GM18519 (cell line): ENCODE data around the gene ARL10.
A peak's percentile ranks its signal among the peaks of the same experiment; 100 is the strongest.

Source experiments
- ATAC-seq: cut with Tn5 transposase; IDR thresholded peaks from one replicate; pipeline ENCODE4 v1.9.1; 2021; ENCODE audit warnings: mild to moderate bottlenecking, moderate library complexity; ENCODE audit not compliant: unreplicated experiment, low FRiP score

Gene ARL10

DNA sequence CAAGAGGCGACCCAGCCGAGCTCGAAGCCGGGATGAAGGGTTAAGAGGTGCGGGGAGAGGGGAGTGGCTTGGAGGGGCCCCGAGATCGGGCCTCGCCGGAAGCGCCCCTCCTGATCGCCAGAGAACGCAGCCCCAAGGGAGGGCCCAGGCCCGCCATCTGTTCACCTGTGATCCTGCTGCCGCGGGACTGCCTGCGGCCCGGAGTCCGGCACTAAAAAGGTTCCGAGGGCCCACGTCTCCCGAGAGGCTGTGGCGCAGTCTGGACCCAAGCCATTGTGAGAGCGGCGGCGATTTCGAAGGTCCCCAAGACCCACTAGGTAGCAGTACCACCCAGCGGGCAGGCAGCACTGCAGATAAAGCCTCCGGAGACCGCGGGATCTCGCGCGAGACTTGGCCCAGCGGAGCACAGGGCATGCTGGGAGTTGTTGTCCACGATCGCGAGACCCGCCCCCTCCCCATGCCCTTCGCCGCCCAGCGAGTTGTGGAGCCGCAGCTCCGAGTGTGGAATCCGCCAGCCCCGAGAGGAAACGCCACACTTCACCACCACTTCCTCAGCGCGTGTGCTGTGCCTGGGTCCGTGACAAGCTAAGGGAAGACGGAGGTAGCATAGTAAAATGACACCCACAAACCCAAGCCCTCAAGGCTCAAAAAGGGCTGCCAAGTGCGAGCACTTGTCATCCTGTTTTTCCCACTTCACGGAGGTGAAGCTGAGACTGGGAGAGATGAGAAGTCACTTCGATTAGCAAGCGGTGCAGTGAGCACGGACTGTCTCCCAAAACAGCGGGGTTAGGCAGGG is 3.7 kb upstream of the ARL10 start, which contains the start of gene KIAA1191:
Gene KIAA1191 (minus strand): TSS at position 328 of the 796 bp plus-strand sequence. CDS start 2,256 bp downstream, outside the sequence.
- peak; percentile 65 for ATAC-seq

DNA sequence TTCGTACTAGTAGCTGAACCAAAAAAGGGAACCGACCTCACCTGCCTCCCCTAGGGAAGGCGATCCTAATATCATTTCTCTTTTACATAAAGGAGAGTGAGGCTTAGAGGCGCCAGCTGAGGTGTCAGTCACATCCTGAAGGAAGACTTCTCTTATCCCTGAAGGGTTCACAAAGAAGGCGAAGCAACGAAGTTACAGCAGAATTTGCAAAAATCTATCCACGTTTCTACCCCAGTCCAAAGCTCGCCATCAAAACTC is 3.1 kb upstream of the ARL10 start:
- ATAC-seq = no peak

DNA sequence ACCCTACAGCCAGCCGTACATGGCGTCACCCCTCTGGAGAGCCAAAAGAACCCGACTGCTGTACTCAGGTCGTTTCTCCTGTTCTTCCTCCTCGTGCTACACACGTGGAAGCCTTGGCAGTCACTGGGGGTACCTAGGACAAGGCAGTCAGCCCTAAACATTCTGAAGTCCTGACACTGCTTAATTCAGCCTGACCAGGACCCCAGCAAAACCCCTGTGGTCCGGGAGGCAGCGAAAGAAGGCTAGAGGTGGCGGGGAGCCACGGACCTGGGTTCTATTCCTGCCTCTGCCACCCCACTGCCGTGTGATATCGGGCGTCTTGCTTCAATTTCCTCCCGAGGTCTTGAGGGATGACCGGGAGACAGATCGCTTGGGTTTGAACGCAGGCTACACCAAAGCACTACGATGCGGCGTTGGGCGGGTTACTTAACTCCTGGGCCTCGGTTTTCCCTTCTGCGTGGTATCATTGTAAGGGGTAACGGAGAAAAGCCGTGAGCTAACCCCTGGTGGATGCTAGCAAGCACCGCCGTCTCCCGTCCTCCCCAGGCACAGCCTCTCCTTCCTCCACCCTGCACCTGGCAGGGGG is 429 bp upstream of the ARL10 start:
- no peak for ATAC-seq

DNA sequence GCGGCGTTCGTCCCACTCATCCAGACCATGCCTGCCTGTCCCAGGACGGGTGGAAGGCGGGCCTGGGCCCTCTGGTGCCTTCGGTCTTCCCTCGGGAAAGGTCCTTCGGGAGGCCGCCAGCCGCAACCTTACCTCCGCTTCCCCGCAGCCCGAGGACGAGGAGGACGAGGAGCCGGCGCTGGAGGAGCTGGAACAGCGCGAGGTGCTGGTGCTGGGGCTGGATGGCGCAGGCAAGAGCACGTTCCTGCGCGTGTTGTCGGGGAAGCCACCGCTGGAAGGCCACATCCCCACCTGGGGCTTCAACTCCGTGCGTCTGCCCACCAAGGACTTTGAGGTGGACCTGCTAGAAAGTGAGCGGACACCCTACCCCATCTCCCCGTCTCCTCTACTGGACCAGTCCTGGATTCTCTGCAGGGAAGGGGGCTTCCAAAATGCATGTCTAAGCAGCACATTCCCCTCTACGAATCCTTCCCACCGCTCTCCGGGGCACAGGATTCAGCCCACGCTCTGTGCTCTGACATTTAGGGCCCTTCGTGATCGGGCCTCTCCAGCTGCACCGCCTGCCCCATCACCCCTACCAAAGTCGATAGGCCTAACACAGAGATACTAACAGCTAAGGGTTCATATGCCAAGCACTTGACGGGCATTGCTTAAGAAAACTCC is 1.1 kb downstream of the ARL10 start:
- no peak for ATAC-seq

DNA sequence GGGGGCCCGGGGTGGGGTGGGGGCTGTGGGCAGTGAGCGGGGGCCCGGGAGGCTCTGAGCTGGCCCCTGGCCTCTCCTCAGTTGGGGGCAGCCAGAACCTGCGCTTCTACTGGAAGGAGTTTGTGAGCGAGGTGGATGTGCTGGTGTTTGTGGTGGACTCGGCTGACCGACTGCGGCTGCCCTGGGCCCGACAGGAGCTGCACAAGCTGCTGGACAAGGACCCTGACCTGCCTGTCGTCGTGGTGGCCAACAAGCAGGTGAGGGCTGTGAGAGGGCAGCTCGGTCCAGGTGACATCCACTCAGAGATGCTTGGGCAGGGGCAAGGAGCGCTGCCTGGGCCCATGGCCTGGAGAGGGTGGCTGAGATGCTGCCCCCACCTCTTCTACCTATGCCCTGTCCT is 3.4 kb downstream of the ARL10 start:
- no peak for ATAC-seq

DNA sequence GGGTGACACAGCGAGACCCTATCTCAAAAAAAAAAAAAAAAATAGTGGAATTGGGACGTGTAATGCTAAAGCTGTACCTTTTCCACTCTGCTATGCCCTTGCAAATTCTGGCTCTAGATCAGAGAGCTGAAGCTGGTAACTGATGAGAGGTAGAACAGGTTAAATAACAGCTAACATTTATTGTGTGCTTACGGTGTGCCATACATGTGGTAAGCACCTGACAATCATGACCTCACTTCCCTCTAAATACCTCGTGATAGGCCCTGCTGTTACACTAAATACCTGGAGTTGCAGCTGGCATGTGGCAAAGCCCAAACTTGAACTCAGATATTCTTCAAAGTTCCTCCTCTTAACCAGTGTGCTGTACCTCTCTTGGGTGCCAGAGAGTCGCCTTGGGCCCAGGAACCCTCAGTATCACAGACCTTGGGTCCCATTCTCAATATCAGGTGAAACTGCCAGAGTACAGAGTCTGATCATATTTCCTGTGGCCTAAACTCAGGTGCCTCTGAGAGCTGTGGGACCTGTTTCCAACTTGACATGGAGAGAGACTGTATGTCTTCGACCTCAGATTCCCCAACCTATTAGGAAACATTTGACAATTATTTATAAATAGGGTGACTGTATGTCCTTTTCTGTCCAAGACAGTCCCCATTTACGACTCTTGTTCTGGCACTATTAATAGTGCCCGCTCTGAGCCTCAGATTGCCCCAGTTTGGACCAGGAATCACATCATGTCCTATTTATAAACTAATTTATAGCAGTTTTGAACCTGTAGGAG is 4.8 kb downstream of the ARL10 start:
- no peak for ATAC-seq

DNA sequence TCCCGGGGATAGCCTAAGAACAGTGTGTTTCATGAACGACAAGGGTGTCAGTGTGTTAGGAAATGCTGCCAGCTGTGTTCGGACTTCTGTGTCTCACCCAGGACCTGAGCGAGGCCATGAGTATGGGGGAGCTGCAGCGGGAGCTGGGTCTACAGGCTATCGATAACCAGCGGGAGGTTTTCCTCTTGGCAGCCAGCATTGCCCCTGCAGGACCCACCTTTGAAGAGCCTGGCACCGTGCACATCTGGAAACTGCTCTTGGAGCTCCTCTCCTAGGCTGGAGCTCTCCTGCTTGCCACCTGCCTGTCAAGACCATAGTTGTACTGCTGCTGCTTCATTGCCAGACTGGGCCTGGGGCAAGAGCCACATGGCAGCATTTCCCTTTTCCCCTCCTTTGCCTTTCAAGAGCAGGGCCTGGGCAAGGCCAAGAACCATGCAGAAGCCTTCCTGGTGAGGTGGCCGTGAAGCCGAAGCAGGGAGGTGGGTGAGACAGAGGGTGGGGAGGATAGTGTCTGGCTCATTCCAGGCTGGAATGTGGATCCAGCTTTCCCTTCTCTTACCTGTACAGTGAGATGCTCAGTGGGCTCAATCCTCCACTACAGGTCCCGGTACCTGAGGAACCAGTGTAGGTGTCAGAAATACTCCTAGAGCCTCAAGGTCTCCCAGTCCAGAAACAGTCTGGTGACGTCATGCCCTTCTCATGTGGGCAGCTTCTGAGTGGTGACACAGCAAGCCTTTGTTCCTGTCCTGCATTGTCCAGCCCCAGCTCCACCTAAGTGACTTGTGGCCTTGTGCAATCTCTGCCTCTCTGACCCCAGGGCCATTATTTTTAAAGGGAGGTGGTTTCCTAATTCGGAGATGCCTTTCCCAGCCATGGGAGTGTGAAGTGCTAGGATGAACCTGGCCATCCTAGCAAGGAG is 6.6 kb downstream of the ARL10 start:
- ATAC-seq = no peak

DNA sequence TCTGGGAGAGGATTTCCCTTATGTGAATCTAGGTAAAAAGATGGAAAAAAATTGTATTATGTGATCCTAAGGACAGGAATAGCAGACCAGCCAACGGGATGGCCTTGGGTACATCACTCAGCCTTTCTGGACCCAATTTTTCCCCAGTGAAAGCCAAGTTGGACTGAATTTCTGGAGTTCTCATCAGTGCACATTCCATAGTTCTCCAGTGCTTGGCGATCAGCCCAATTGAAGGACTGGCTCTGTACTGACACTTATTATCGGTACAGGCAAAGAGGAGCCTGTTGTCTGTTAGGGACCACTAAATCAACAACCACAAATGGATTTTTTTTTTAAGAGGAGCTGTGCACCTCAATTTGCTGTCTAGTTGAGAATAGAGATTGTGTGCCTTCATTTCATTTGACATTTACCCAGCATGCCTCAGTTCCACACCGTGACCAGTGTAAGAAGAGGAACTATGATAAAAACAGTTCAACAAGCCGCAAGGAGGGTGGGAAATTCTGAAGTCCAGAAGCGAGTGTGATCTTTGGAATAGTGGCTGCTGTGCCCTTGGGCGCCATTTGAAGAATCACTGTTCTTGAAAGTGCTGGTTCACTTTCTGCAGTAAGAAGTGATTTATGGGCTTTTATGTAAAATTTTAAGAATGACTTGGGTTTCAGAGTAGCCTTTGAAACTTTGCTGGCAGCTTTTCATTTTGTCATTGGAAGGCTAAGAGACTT is 8.0 kb downstream of the ARL10 start:
- ATAC-seq = no peak

DNA sequence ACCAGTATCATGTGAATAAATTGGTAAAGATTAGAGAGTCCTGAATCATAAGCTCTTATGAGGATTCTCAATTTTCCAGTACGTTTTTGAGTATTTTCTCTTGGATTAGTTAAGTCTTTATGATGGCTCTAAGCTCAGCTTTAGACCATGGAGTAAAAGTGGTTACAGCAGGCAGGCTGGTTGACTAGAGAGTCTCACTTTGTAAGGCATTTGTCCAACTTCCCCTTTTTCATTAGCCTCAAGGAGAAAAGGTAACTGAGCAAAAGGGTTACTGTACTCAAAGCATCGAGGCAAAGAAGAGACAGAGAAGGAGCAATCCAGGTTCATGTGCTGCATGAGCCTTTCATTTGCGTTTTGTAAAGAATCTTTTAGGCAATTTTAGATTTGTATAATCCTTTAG is 14.6 kb downstream of the ARL10 start:
- ATAC-seq = no peak

DNA sequence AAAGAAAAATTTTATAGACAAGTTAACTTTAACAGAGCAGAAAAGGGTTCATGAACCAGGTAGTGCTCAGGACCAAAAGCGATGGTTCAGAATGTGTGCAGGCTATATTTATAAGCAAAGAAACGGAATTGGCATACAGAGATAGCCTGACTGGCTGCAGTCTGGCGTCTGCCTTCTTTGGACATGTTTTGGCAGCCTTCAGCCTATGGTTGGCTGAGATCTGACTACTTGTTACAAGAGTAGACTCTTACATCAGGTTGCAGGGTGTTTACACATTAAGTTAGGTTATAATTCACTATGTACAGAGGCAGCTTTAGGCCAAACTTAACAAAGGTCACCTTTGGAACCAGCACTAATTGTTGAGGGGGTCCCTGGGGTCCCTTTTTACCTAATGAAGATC is 16.1 kb downstream of the ARL10 start:
- no peak for ATAC-seq

DNA sequence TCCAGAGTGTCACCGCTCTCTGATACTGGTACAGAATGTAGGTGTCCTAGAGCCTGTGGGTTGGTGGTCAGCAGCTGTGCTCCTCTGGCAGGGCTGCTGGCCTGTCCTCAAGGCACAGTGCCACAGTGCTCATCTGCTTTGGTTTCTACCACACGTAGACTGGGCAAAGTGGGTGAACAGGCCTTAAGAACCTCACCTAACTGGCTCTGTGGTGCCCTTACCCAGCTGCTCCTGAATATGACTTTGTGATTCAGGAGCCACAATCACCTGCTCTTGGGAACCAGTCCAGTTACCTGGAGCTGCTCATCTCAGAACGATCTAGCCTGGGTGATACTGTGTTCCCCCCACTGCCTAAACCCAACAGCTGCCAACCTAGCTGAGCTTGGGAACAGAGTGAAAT is 16.7 kb downstream of the ARL10 start:
- no peak for ATAC-seq

DNA sequence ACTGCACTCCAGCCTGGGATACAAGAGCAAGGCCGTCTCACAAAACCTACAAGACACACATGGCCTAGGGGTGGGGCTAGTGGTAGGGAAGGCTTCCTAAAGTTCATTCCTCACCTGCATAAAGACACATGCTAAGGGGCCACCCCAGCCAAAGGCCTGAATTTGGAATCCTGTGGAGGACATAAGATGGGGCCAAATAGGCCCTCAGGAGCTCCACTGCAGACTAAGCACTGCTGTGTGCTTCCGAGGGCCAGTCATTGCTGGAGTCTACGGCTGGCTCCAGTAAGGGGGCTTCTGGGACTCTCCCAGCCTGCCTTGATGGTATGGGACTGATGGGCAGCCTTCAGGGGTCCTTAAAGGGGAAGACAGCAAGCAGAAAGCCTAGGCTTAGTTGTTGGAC is 17.4 kb downstream of the ARL10 start:
- ATAC-seq = no peak

DNA sequence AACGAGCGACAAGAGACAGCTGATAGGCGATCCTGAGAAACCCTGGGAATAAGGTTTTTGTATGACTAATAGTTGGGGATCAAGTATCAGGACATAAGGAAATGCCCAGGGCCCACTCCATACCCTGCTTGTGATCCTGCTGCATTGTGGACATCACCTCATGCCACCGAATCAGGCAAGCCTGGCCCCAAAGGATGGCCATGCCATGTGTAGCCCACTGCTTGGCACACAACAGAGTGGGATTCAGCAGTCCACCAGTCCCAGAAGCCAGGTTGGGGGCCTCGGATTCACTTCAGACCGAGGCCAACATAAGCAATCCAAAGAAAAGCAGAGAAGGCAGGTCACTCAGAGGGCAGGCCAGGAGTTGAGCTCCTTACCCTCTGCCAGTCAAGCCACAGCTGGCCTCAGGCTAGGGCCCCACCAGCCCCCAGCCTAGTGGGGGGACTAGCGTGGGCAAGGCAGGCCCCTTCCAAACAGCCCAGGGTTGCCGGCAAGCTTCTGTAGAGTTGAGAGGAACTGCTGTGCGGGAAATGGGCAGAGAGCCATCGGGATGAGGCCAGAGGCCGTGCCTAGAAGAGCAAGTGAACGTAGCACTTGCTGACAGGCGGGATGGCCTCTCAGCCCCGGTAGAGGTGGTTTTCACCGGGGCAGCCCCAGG is 18.1 kb downstream of the ARL10 start:
- ATAC-seq = no peak

DNA sequence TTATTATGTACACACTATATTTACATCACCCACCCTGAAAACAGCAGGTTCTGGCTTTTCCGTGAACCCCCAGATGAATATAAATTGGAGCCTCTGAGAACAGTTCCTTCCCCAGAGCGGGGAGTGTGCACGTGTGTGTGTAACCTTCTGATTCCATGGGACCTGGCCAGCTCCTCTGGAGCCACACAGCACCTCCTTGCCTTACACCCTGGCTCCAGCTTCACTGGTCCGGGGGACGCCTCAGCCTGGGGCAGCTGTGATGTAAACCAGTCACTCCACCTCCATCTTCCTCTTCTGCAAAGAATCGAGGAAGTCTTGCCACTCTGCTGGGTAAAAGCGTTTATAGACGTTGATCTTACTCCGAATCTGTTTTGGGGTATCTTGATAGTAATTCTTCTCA is 18.7 kb downstream of the ARL10 start:
- ATAC-seq = no peak

DNA sequence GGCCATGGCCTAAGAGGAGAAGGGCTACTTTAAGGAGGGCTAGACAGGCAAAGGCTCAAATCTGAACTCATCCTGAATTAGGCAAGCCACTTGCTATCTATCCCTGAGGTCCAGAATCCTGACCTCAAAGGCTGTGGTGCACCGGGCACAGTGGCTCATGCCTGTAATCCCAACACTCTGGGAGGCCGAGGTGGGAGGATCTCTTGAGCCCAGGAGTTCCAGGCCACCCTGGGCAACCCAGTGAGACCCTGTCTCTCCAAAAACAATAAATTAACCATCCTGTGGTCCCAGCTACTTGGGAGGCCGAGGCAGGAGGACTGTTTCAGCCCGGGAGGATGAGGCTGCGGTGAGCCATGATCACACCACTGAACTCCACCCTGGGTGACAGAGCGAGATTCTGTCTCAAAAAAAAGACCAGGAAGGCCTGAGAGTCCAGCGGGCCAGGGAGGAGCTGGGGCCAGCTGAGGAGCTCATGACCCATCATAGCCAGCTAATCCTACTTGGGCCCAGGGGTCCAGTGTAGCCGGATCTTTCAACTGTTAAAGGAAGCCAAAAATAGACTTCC is 19.2 kb downstream of the ARL10 start:
- no peak for ATAC-seq

DNA sequence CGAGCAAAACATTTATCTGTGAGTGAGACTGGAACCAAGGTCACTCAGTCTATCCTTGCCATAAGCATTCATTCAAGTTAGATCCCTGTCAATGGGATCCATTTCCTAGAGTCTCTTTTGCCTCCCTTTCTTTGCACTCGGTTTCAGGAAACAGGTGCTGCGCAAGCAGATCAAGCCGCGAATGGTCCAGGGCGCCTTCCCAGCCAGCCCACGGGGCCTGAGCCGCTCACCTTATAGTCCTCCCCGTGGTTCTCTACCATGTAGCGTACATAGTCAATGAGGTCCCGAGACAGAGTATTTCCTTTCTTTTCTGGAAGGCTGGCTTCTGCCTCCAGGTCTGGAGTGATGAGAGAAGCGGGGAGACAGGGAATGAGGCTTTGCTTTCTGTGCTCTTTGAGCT is 19.7 kb downstream of the ARL10 start:
- no peak for ATAC-seq

DNA sequence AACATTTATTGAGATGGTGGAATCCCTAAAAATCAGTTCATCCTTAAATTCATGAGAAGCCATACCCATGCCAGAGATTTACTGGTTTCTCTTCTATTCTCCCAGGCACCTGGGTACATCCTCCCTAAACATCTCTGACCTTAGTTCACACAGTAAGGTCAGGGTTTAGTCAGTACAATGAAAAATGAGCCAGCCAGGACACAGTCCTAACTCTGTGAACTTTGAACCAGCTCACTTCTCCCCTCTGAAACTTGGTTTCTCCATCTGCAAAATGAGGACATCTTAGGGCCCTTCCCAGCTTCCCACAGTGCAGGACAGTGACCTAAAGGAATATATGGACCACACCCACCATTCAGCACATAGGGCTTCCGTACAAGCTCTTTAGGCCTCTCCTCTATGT is 21.2 kb downstream of the ARL10 start:
- no peak for ATAC-seq

DNA sequence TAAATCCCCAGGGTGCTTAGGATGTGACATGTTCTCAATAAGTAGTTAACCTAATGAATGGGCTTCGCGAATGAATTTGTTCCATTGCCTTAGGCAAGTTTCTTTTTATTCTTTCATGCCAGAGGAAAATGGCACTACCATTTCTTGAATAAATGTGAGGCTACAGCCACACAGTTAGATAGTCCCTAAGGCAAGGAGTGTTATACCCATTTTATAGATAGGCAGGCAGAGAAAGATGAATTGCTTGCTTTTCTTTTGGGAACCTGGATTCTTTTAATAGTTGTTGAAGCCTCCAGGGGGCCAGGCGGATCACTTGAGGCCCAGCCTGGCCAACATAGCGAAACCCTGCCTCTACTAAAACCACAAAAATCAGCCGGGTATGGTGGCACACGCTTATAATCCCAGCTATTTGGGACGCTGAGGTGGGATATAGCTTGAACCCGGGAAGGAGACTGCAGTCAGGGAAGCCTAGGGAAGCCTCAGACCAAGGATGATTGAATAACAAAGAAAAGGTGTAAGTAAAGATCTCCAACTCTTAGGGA is 22.2 kb downstream of the ARL10 start:
- no peak for ATAC-seq
